ENCODE measurements around the gene SLC13A2. TPM values are rescaled to one million over a fixed set of nuclear protein-coding genes. Genes with fewer than 3 reads are reported as not detected.

Gene SLC13A2
- total RNA-seq, 1 donor from 2014 or later, result not detected

DNA sequence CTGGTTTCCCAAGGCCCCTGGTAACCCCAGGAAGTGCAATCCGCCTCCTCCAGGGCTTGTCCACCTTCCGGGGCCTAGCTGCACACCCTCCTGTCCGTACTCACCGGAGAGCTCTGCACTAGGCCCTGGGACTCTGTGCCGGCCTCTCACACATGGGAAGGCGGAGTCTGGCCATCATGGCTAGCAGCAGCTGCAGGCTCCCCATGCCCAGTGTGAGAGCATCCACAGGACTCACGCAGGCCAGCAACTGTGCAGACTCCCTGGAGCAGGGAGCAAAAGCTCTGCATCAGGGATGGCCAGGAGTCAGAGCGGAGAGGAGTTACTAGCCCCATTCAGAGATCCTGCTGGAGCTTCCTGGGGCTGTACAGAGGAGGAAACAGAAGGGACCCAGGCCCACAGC, 52.9 kb downstream of the SLC13A2 start:
- Mint-ChIP-seq H3K36me3 (no peaks in the 10 kb centered on the region), H3K27me3 (ENCODE audit: insufficient read depth, low read depth) (peaks cover 10% of the 10 kb centered on the region), H3K27ac (no peak overlapping the region), H3K4me1 (peaks cover 37% of the 10 kb centered on the region), H3K4me3 (no peak overlapping the region), H3K9me3 (no peaks in the 10 kb centered on the region)
- Histone ChIP-seq H4K20me1 (ENCODE audit: low read depth) (no peaks in the 10 kb centered on the region), H2AFZ (replicated peaks) (no peak overlapping the region), H3K79me2 (ENCODE audit: low read depth) (no peaks in the 10 kb centered on the region), H3K27me3 (no peaks in the 10 kb centered on the region), H3K27ac (no peak overlapping the region), H3K9ac (no peak overlapping the region), H3K4me1 (peaks cover 7% of the 10 kb centered on the region), H3F3A (ENCODE audit: low read depth) (no peaks in the 10 kb centered on the region), H3K36me3 (no peaks in the 10 kb centered on the region), H3K4me3 (no peak overlapping the region), H3K4me2 (no peak overlapping the region), H3K9me3 (ENCODE audit: low read depth) (no peaks in the 10 kb centered on the region)
- DNase-seq (ENCODE audit: low spot score), result no peak
- no peak for TF ChIP-seq EZH2phosphoT487 (IDR thresholded peaks at IDR 0.05)
- no peak for TF ChIP-seq EZH2 (IDR thresholded peaks at IDR 0.05)
- TF ChIP-seq, protein P1, sequence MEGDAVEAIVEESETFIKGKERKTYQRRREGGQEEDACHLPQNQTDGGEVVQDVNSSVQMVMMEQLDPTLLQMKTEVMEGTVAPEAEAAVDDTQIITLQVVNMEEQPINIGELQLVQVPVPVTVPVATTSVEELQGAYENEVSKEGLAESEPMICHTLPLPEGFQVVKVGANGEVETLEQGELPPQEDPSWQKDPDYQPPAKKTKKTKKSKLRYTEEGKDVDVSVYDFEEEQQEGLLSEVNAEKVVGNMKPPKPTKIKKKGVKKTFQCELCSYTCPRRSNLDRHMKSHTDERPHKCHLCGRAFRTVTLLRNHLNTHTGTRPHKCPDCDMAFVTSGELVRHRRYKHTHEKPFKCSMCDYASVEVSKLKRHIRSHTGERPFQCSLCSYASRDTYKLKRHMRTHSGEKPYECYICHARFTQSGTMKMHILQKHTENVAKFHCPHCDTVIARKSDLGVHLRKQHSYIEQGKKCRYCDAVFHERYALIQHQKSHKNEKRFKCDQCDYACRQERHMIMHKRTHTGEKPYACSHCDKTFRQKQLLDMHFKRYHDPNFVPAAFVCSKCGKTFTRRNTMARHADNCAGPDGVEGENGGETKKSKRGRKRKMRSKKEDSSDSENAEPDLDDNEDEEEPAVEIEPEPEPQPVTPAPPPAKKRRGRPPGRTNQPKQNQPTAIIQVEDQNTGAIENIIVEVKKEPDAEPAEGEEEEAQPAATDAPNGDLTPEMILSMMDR (IDR thresholded peaks at IDR 0.05), result no peak

DNA sequence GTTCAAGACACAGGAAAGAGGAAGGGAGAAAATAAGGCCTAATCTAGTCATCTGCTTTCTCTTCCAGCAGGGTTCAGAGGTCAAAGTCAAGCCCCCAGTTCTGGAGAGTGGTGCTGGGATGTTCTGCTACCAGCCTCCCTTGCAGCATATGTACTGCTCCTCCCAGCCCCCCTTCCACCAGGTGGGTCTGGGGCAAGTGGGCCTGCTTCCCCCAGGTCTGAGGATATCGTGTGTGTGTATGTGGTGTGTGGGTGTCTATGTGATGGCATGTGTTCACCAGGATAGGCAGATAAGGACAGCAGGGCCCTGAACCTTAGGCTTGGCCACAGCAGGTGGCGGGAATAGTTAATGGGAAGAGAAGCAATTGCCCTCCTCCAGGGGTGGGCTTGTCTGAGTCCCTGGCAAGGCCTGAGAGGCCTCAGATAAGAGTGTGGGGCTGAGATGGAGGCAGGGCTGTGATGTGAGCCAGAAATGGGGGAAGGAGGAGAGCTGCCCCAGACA, 53.8 kb downstream of the SLC13A2 start:
- Mint-ChIP-seq H3K27ac (peak overlapping the region; percentile 62), H3K4me3 (peak overlapping the region; percentile 14), H3K36me3 (no peaks in the 10 kb centered on the region), H3K27me3 (ENCODE audit: insufficient read depth, low read depth) (peaks cover 8% of the 10 kb centered on the region), H3K4me1 (peaks cover 42% of the 10 kb centered on the region), H3K9me3 (no peaks in the 10 kb centered on the region)
- Histone ChIP-seq H3K27ac (no peak overlapping the region), H4K20me1 (ENCODE audit: low read depth) (no peaks in the 10 kb centered on the region), H3K9ac (no peak overlapping the region), H3K4me3 (no peak overlapping the region), H3K4me1 (no peaks in the 10 kb centered on the region), H3K4me2 (no peak overlapping the region), H3K9me3 (ENCODE audit: low read depth) (no peaks in the 10 kb centered on the region), H3F3A (ENCODE audit: low read depth) (no peaks in the 10 kb centered on the region), H3K27me3 (no peaks in the 10 kb centered on the region), H3K36me3 (no peaks in the 10 kb centered on the region), H2AFZ (replicated peaks) (no peak overlapping the region), H3K79me2 (ENCODE audit: low read depth) (no peaks in the 10 kb centered on the region)
- no peak for TF ChIP-seq EZH2phosphoT487 (IDR thresholded peaks at IDR 0.05)
- no peak for TF ChIP-seq EZH2 (IDR thresholded peaks at IDR 0.05)
- TF ChIP-seq, protein P1 (IDR thresholded peaks at IDR 0.05), result no peak
- no peak for DNase-seq (ENCODE audit: low spot score)

- Histone ChIP-seq H3K4me2 (no peak overlapping the region), H3K36me3 (no peaks in the 10 kb centered on the region), H3K9me3 (ENCODE audit: low read depth) (no peaks in the 10 kb centered on the region), H3K9ac (no peak overlapping the region), H2AFZ (replicated peaks) (no peak overlapping the region), H3K27ac (no peak overlapping the region), H3K79me2 (ENCODE audit: low read depth) (no peaks in the 10 kb centered on the region), H3F3A (ENCODE audit: low read depth) (no peaks in the 10 kb centered on the region), H3K4me1 (no peaks in the 10 kb centered on the region), H3K4me3 (no peak overlapping the region), H4K20me1 (ENCODE audit: low read depth) (no peaks in the 10 kb centered on the region), H3K27me3 (no peaks in the 10 kb centered on the region)
- H3K9me3 Mint-ChIP-seq, result no peaks in the 10 kb centered on the region
- H3K27ac Mint-ChIP-seq, result no peak overlapping the region
- H3K27me3 Mint-ChIP-seq (ENCODE audit: insufficient read depth, low read depth), result peaks cover 10% of the 10 kb centered on the region
- TF ChIP-seq EZH2 (IDR thresholded peaks at IDR 0.05) (no peak), EZH2phosphoT487 (IDR thresholded peaks at IDR 0.05) (no peak)
- TF ChIP-seq, protein P1 (IDR thresholded peaks at IDR 0.05), result no peak
- H3K36me3 Mint-ChIP-seq, result no peaks in the 10 kb centered on the region
- H3K4me3 Mint-ChIP-seq, result no peak overlapping the region
- peaks cover 40% of the 10 kb centered on the region for H3K4me1 Mint-ChIP-seq
- DNase-seq (ENCODE audit: low spot score), result no peak
These were observed 54.4 kb downstream of the SLC13A2 start for GRCh38 chr17:28527859-28528258.

All from neural progenitor cell (in vitro differentiated cells).